GM10248 (cell line): ENCODE measurements around the gene PISD.

Experiments
- CTCF ChIA-PET: fragments of 300-600 bp; sonication (Branson Sonifier 250); formaldehyde crosslinking; extraction: SDS; loops from one replicate; lab custom pipeline; 2021; ENCODE audit warnings: antibody characterized with exemption; lab: Yijun Ruan, JAX
- POLR2A ChIA-PET: fragments of 350-650 bp; sonication (Branson Sonifier 250); formaldehyde crosslinking; extraction: SDS; loops from one replicate; lab custom pipeline; 2020; ENCODE audit warnings: antibody characterized with exemption; lab: Yijun Ruan, JAX
- DNase-seq: peaks from one replicate; pipeline ENCODE4 v3.0.0; 2012; ENCODE audit errors: extremely low spot score
- CTCF ChIP-seq: IDR thresholded peaks from 2 replicates; pipeline ENCODE4 v1.5.1; 2012; ENCODE audit warnings: mild to moderate bottlenecking, low read depth; ENCODE audit errors: extremely low read depth, missing control alignments, control extremely low read depth

Gene PISD

GRCh38 chr22:31612891-31613285, 49.1 kb downstream of the PISD start:
- ChIA-PET CTCF (no interaction called here), POLR2A (interaction anchor here (0.5 to 0.6 kb wide), 2 partner anchors 43 to 172 kb away, joined by 3 to 5 read pairs; no protein-coding TSS in a partner anchor)
- no peak for TF ChIP-seq CTCF
- DNase-seq = no peak

GRCh38 chr22:31611061-31611760, 50.8 kb downstream of the PISD start:
- CTCF ChIA-PET = no interaction called here
- TF ChIP-seq CTCF = no peak
- DNase-seq = no peak
- POLR2A ChIA-PET = no interaction called here

GRCh38 chr22:31610611-31611010, 51.4 kb downstream of the PISD start:
- ChIA-PET POLR2A (no interaction called here), CTCF (no interaction called here)
- no peak for TF ChIP-seq CTCF
- no peak for DNase-seq

- DNase-seq = no peak
- TF ChIP-seq CTCF = no peak
- ChIA-PET POLR2A (no interaction called here), CTCF (interaction anchor here (0.7 to 1.8 kb wide), 2 partner anchors 14 to 25 kb away, joined by 3 to 6 read pairs; no protein-coding TSS in a partner anchor)
Measured at GRCh38 chr22:31609716-31610115, 52.3 kb downstream of the PISD start.

GRCh38 chr22:31607696-31608095, 54.3 kb downstream of the PISD start:
- DNase-seq = no peak
- TF ChIP-seq CTCF = no peak
- ChIA-PET POLR2A (no interaction called here), CTCF (interaction anchor here (1.3 kb wide), 1 partner anchor 51 kb away, joined by 3 read pairs; no protein-coding TSS in a partner anchor)

GRCh38 chr22:31605851-31606585, 56.0 kb downstream of the PISD start:
- POLR2A ChIA-PET = no interaction called here
- DNase-seq = no peak
- no peak for TF ChIP-seq CTCF
- CTCF ChIA-PET = interaction anchor here (1.7 kb wide), 1 partner anchor 45 kb away, joined by 5 read pairs; no protein-coding TSS in a partner anchor
